ENCODE results near the gene THOC5. TPM values are rescaled to one million over a fixed set of nuclear protein-coding genes. Genes with fewer than 3 reads are reported as not detected.

Gene THOC5
- total and polyA plus RNA-seq, 2 of the 4 experiments (the other 2 are of a cell fraction) = 68.4 to 73.7 TPM

GRCh38 chr22:29483254-29483653 lies 70.3 kb downstream of the THOC5 start:
- Histone ChIP-seq H3K18ac (ENCODE audit: low read depth, low read length) (no peak overlapping the region), H3K9ac (ENCODE audit: low read depth, low read length) (no peak overlapping the region), H2BK5ac (ENCODE audit: low read depth, low read length, poor library complexity, severe bottlenecking) (no peak overlapping the region), H2AK5ac (ENCODE audit: low read depth, low read length) (no peak overlapping the region), H4K20me1 (ENCODE audit: insufficient read depth, low read length) (peaks cover 6% of the 10 kb centered on the region; the same call in 1 of the 2 replicates), H3K4me3 (ENCODE audit: insufficient read depth, low read depth, low read length) (no peak overlapping the region), H2AFZ (replicated peaks; ENCODE audit: low read length, poor library complexity) (no peak overlapping the region), H3K4me1 (ENCODE audit: control insufficient read depth, insufficient read depth, low read length) (no peaks in the 10 kb centered on the region), H3K27ac (ENCODE audit: insufficient read depth, low read length) (no peak overlapping the region), H3K36me3 (ENCODE audit: control insufficient read depth, insufficient read depth, low read length) (no peaks in the 10 kb centered on the region), H2BK120ac (ENCODE audit: low read depth, low read length) (no peak overlapping the region), H4K91ac (ENCODE audit: insufficient read depth, low read depth, low read length) (no peak overlapping the region), H3K79me1 (ENCODE audit: low read depth in 1 of 2, low read length in 2 of 2) (no peaks in the 10 kb centered on the region), H2AK9ac (replicated peaks; ENCODE audit: low read depth, low read length, poor library complexity) (no peak overlapping the region), H3K9me1 (ENCODE audit: insufficient read depth, low read length) (no peaks in the 10 kb centered on the region), H3K4me2 (ENCODE audit: low read depth, low read length) (no peak overlapping the region), H3K14ac (replicated peaks; ENCODE audit: low read depth, low read length) (no peak overlapping the region), H3K23ac (ENCODE audit: low read depth, low read length) (no peak overlapping the region), H3K4ac (ENCODE audit: low read depth, low read length) (no peak overlapping the region), H2BK15ac (ENCODE audit: low read depth, low read length) (no peak overlapping the region), H2BK20ac (ENCODE audit: low read depth, low read length) (no peak overlapping the region), H3K27me3 (ENCODE audit: control insufficient read depth, insufficient read depth, low read length) (peaks cover 39% of the 10 kb centered on the region), H4K5ac (ENCODE audit: low read depth, low read length) (no peak overlapping the region), H3K9me3 (ENCODE audit: control insufficient read depth, insufficient read depth, low read length) (no peaks in the 10 kb centered on the region), H3K56ac (ENCODE audit: extremely low read depth, insufficient read depth, low read length) (no peak overlapping the region), H4K8ac (ENCODE audit: low read depth in 2 of 2, low read length in 2 of 2) (no peak overlapping the region)
- no peak for ATAC-seq (ENCODE audit: low read depth)
- BruUV-seq (replicated peaks) = no TSS peak
- in situ Hi-C loops (cut with MboI; ENCODE audit: low sequenced_read_pairs) = no loop called here
- DNase-seq = no peak
- 90% methylated on average over 5 of the region's 13 CpGs; no CpG with 5 or more reads in 1 of the 2 experiments for WGBS, 2 experiments (ENCODE audit: extremely low coverage in 2 of 2, insufficient read length in 1 of 2)
- ChIA-PET CTCF (no interaction called here), POLR2A (ENCODE audit: unreplicated experiment) (no interaction called here)
- dilution Hi-C loops (cut with HindIII; ENCODE audit: low sequenced_read_pairs, unreplicated experiment) = no loop called here
- TF ChIP-seq, protein P1, sequence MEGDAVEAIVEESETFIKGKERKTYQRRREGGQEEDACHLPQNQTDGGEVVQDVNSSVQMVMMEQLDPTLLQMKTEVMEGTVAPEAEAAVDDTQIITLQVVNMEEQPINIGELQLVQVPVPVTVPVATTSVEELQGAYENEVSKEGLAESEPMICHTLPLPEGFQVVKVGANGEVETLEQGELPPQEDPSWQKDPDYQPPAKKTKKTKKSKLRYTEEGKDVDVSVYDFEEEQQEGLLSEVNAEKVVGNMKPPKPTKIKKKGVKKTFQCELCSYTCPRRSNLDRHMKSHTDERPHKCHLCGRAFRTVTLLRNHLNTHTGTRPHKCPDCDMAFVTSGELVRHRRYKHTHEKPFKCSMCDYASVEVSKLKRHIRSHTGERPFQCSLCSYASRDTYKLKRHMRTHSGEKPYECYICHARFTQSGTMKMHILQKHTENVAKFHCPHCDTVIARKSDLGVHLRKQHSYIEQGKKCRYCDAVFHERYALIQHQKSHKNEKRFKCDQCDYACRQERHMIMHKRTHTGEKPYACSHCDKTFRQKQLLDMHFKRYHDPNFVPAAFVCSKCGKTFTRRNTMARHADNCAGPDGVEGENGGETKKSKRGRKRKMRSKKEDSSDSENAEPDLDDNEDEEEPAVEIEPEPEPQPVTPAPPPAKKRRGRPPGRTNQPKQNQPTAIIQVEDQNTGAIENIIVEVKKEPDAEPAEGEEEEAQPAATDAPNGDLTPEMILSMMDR (conservative IDR thresholded peaks at IDR 0.05; ENCODE audit: low read depth, low read length) = no peak
- TF ChIP-seq CEBPB (IDR thresholded peaks at IDR 0.05; ENCODE audit: low read depth, low read length) (no peak), CHD1 (IDR thresholded peaks at IDR 0.05; ENCODE audit: low read depth, low read length) (no peak)
- intact Hi-C loops (cut with micrococcal nuclease) = no loop called here
